ENCODE data around the gene TTC24. TPM values are rescaled to one million over a fixed set of nuclear protein-coding genes. Genes with fewer than 3 reads are reported as not detected.
"Not testable (repeated sequence)": the region's sequence is repeated elsewhere in the genome, so short reads cannot be mapped to it uniquely, and the experiment has no call there.

TTC24 gene
- total RNA-seq, 2 experiments from 2014 or later: 12.6 to 16.9 TPM

DNA sequence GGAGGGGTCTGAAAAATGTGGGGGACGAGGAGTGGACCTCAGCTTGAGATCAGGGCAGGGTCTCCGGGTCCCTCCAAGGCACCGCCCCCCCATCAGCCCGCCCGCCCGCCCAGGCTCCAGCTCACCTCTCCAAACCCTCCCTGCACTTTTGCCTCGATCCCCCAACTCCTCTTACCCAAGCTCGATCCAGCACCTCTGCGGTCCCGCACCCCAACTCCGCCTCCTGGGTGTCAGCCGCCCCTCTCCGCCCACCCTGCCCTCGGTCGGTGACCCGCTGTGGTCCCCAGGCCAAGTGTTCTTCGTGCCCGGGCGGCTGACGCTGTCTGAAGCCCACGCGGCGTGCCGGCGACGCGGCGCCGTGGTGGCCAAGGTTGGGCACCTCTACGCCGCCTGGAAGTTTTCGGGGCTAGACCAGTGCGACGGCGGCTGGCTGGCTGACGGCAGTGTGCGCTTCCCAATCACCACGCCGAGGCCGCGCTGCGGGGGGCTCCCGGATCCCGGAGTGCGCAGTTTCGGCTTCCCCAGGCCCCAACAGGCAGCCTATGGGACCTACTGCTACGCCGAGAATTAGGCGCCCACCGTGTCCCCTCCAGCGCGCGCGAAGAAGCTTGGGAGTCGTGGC lies 45.4 kb downstream of the TTC24 start:
- Mint-ChIP-seq H3K27ac (no peak overlapping the region), H3K27me3 (peaks cover 71% of the 10 kb centered on the region), H3K9me3 (ENCODE audit: low read depth) (no peaks in the 10 kb centered on the region), H3K4me3 (no peak overlapping the region), H3K4me1 (peaks cover 8% of the 10 kb centered on the region), H3K36me3 (no peaks in the 10 kb centered on the region)
- CTCF ChIA-PET: interaction anchor here (0.8 to 15.7 kb wide), 32 partner anchors 12 to 303 kb away, joined by 3 to 344 read pairs (median 5); partner anchors contain the start of genes BCAN, GPATCH4 and NES
- ATAC-seq (no peak), DNase-seq (no peak)

GRCh38 chr1:156625436-156626078 lies 46.0 kb downstream of the TTC24 start:
- no peaks in the 10 kb centered on the region for H3K9me3 Mint-ChIP-seq (ENCODE audit: low read depth)
- H3K27me3 Mint-ChIP-seq: peaks cover 68% of the 10 kb centered on the region
- H3K27ac Mint-ChIP-seq: no peak overlapping the region
- CTCF ChIA-PET: interaction anchor here (1.0 to 15.7 kb wide), 10 partner anchors 13 to 202 kb away, joined by 3 to 344 read pairs (median 18); partner anchors contain the start of genes BCAN, GPATCH4 and NES
- no peaks in the 10 kb centered on the region for H3K36me3 Mint-ChIP-seq
- H3K4me3 Mint-ChIP-seq: no peak overlapping the region
- peaks cover 8% of the 10 kb centered on the region for H3K4me1 Mint-ChIP-seq
- ATAC-seq (peak; percentile 64), DNase-seq (peak; percentile 64)

DNA sequence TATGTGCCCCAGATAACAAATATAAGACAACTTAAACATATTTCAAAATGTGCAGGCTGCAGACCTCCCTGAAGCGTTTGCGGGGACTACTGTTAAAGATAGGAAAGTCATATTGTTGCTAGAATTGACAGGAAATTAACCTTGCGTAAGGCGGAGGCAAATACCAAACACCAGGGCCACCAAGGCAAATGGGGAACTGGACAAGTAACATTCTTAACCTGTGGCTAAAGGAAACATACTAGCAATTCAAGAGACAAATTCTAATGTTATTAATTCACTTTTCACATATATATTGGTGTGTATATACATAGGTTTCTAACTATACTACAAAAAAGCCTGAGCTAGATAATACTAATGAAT lies 46.5 kb downstream of the TTC24 start:
- H3K4me1 Mint-ChIP-seq: peaks cover 8% of the 10 kb centered on the region
- no peaks in the 10 kb centered on the region for H3K9me3 Mint-ChIP-seq (ENCODE audit: low read depth)
- DNase-seq (no peak), ATAC-seq (no peak)
- H3K27me3 Mint-ChIP-seq: peaks cover 70% of the 10 kb centered on the region
- H3K4me3 Mint-ChIP-seq: no peak overlapping the region
- H3K27ac Mint-ChIP-seq: no peak overlapping the region
- no peaks in the 10 kb centered on the region for H3K36me3 Mint-ChIP-seq
- CTCF ChIA-PET: interaction anchor here (0.7 to 15.7 kb wide), 13 partner anchors 13 to 240 kb away, joined by 3 to 344 read pairs (median 18); partner anchors contain the start of genes BCAN, GPATCH4 and NES

GRCh38 chr1:156627313-156627880 lies 47.9 kb downstream of the TTC24 start:
- DNase-seq (peak; percentile 61), ATAC-seq (peak; percentile 29)
- H3K4me3 Mint-ChIP-seq: no peak overlapping the region
- no peaks in the 10 kb centered on the region for H3K36me3 Mint-ChIP-seq
- H3K9me3 Mint-ChIP-seq (ENCODE audit: low read depth): no peaks in the 10 kb centered on the region
- CTCF ChIA-PET: interaction anchor here (0.7 to 15.7 kb wide), 26 partner anchors 10 to 243 kb away, joined by 3 to 344 read pairs (median 4); partner anchors contain the start of genes BCAN, GPATCH4 and NES
- H3K4me1 Mint-ChIP-seq: peaks cover 8% of the 10 kb centered on the region
- peaks cover 72% of the 10 kb centered on the region for H3K27me3 Mint-ChIP-seq
- no peak overlapping the region for H3K27ac Mint-ChIP-seq

- Mint-ChIP-seq H3K36me3 (no peaks in the 10 kb centered on the region), H3K27me3 (peaks cover 77% of the 10 kb centered on the region), H3K4me3 (no peak overlapping the region), H3K4me1 (peaks cover 6% of the 10 kb centered on the region), H3K9me3 (ENCODE audit: low read depth) (no peaks in the 10 kb centered on the region), H3K27ac (no peak overlapping the region)
- DNase-seq (no peak), ATAC-seq (no peak)
- CTCF ChIA-PET: interaction anchor here (1.0 to 15.7 kb wide), 4 partner anchors 13 to 244 kb away, joined by 3 to 344 read pairs (median 172); partner anchors contain the start of gene BCAN
Measured at GRCh38 chr1:156629823-156630449, 50.4 kb downstream of the TTC24 start.

GRCh38 chr1:156631152-156631551 lies 51.6 kb downstream of the TTC24 start:
- CTCF ChIA-PET: interaction anchor here (0.7 to 22.5 kb wide), 5 partner anchors 5 to 270 kb away, joined by 3 to 344 read pairs (median 340); partner anchors contain the start of genes BCAN and HAPLN2
- H3K27me3 Mint-ChIP-seq: peaks cover 77% of the 10 kb centered on the region
- not testable (repeated sequence) for H3K36me3 Mint-ChIP-seq

GRCh38 chr1:156632355-156632754 lies 52.8 kb downstream of the TTC24 start:
- Mint-ChIP-seq H3K27ac (no peak overlapping the region), H3K27me3 (peaks cover 77% of the 10 kb centered on the region), H3K4me3 (no peak overlapping the region), H3K9me3 (ENCODE audit: low read depth) (no peaks in the 10 kb centered on the region), H3K36me3 (no peaks in the 10 kb centered on the region), H3K4me1 (no peaks in the 10 kb centered on the region)
- CTCF ChIA-PET: interaction anchor here (14.6 to 22.5 kb wide), 3 partner anchors 6 to 28 kb away, joined by 340 to 344 read pairs (median 344); partner anchors contain the start of genes BCAN and HAPLN2
- DNase-seq (no peak), ATAC-seq (no peak)

More at GRCh38 chr1:156631152-156631551, 51.6 kb downstream of the TTC24 start:
- not testable (repeated sequence) for H3K27ac Mint-ChIP-seq; ATAC-seq; H3K4me3 Mint-ChIP-seq; H3K9me3 Mint-ChIP-seq (ENCODE audit: low read depth); DNase-seq; H3K4me1 Mint-ChIP-seq

Other genes starting within 250 kb of the TTC24 start
- gene CCT3, start 241.4 kb upstream of the TTC24 start, total RNA-seq: 100 to 1,000 TPM; 253 to 361 TPM
- gene TSACC, start 241.2 kb upstream of the TTC24 start, total RNA-seq: not detected
- gene RHBG, start 210.5 kb upstream of the TTC24 start, total RNA-seq: not detected
- gene MEF2D, start 78.9 kb upstream of the TTC24 start, total RNA-seq: 10 to 100 TPM; 57.1 to 63.1 TPM
- gene IQGAP3, start 7.2 kb upstream of the TTC24 start, total RNA-seq: 10 to 100 TPM; 24.3 to 31.3 TPM
- 10 to 100 TPM; 62.7 to 66.6 TPM for gene NAXE, start 12.1 kb downstream of the TTC24 start, total RNA-seq
- gene GPATCH4, start 21.8 kb downstream of the TTC24 start, total RNA-seq: 10 to 100 TPM; 40.5 to 50.9 TPM
- gene HAPLN2, start 39.7 kb downstream of the TTC24 start, total RNA-seq: not detected
- under 1 TPM in 1 of 2 experiments, not detected in 1; 0.07 TPM for gene BCAN, start 62.4 kb downstream of the TTC24 start, total RNA-seq
- gene NES, start 97.7 kb downstream of the TTC24 start, total RNA-seq: not detected
- 1 to 10 TPM; 1.4 to 1.9 TPM for gene CRABP2, start 125.9 kb downstream of the TTC24 start, total RNA-seq
- gene METTL25B, start 148.7 kb downstream of the TTC24 start, total RNA-seq: 10 to 100 TPM; 44.0 to 49.6 TPM
- 10 to 100 TPM; 56.0 to 70.3 TPM for gene ISG20L2, start 149.0 kb downstream of the TTC24 start, total RNA-seq
- gene MRPL24, start 161.4 kb downstream of the TTC24 start, total RNA-seq: 10 to 100 TPM; 60.4 to 80.0 TPM
- gene HDGF, start 172.0 kb downstream of the TTC24 start, total RNA-seq: 100 to 1,000 TPM; 258 to 340 TPM
- gene PRCC, start 187.8 kb downstream of the TTC24 start, total RNA-seq: 10 to 100 TPM; 68.7 to 99.8 TPM
- gene SH2D2A, start 237.1 kb downstream of the TTC24 start, total RNA-seq: 100 to 1,000 TPM; 157 to 205 TPM